GM20000 (cell line): Measurements from ENCODE around the gene NGDN.

Experiments used
- DNase-seq: peaks from one replicate; pipeline ENCODE4 v3.0.0; 2012; ENCODE audit warnings: low spot score
- CTCF ChIP-seq: IDR thresholded peaks from 2 replicates; pipeline ENCODE4 v1.5.1; 2012; ENCODE audit warnings: mild to moderate bottlenecking, control low read depth; ENCODE audit errors: extremely low read depth, missing control alignments

NGDN gene

GRCh38 chr14:23521785-23522640, 52.5 kb downstream of the NGDN start:
- TF ChIP-seq CTCF = no peak
- DNase-seq = no peak

- DNase-seq = no peak
- TF ChIP-seq CTCF = no peak
These were observed 53.2 kb downstream of the NGDN start for GRCh38 chr14:23522643-23523198.

GRCh38 chr14:23523229-23524016, 53.9 kb downstream of the NGDN start:
- DNase-seq = no peak
- TF ChIP-seq CTCF = no peak

GRCh38 chr14:23524954-23525353, 55.5 kb downstream of the NGDN start:
- no peak for DNase-seq
- TF ChIP-seq CTCF = no peak

GRCh38 chr14:23525611-23526010, 56.1 kb downstream of the NGDN start:
- no peak for TF ChIP-seq CTCF
- no peak for DNase-seq
